ENCODE measurements around the gene ADCY10.

ADCY10 gene

DNA sequence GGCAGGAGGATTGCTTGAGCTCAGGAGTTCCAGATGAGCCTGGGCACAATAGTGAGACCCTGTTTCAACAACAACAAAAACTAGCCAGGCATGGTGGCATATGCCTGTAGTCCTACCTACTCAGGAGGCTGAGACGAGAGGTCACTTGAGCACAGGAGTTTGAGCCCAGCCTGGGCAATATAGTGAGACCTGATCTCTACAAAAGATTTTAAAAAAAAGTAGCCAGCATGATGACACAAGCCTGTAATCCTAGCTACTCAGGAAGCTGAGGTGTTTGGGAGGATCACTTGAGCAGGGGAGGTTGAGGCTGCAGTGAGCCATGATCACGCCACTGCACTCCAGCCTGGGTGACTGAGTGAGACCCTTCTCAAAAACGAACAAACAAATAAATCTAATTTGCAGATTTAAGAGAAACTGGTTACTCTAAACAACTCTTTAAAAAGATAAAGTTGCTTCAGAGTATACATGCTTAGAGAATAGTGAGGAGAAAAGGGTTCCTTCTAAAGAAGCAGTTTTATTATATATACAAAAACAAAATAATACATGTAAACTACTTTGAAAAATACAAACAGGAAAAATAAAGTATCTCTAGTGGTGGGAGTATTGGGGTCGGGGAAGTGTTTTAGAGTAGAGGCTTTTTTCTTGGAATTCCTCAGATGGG lies 88.4 kb downstream of the ADCY10 start:
- TF ChIP-seq POLR2AphosphoS5 (IDR thresholded peaks at IDR 0.05; ENCODE audit: low read depth, low read length) = no peak
- TF ChIP-seq FOXP2 (optimal IDR thresholded peaks at IDR 0.05; ENCODE audit: borderline replicate concordance, extremely low read depth, extremely low read length, insufficient read depth) = no peak
- TF ChIP-seq, protein P1, sequence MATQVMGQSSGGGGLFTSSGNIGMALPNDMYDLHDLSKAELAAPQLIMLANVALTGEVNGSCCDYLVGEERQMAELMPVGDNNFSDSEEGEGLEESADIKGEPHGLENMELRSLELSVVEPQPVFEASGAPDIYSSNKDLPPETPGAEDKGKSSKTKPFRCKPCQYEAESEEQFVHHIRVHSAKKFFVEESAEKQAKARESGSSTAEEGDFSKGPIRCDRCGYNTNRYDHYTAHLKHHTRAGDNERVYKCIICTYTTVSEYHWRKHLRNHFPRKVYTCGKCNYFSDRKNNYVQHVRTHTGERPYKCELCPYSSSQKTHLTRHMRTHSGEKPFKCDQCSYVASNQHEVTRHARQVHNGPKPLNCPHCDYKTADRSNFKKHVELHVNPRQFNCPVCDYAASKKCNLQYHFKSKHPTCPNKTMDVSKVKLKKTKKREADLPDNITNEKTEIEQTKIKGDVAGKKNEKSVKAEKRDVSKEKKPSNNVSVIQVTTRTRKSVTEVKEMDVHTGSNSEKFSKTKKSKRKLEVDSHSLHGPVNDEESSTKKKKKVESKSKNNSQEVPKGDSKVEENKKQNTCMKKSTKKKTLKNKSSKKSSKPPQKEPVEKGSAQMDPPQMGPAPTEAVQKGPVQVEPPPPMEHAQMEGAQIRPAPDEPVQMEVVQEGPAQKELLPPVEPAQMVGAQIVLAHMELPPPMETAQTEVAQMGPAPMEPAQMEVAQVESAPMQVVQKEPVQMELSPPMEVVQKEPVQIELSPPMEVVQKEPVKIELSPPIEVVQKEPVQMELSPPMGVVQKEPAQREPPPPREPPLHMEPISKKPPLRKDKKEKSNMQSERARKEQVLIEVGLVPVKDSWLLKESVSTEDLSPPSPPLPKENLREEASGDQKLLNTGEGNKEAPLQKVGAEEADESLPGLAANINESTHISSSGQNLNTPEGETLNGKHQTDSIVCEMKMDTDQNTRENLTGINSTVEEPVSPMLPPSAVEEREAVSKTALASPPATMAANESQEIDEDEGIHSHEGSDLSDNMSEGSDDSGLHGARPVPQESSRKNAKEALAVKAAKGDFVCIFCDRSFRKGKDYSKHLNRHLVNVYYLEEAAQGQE (IDR thresholded peaks at IDR 0.05; ENCODE audit: insufficient read depth in 1 of 2, low read depth in 2 of 2, low read length in 2 of 2) = no peak
- no peak for TF ChIP-seq SIN3A (IDR thresholded peaks at IDR 0.05; ENCODE audit: borderline replicate concordance, insufficient read depth, low read length)
- TF ChIP-seq TAF1 (IDR thresholded peaks at IDR 0.05; ENCODE audit: borderline replicate concordance, insufficient read depth, low read length) = no peak

DNA sequence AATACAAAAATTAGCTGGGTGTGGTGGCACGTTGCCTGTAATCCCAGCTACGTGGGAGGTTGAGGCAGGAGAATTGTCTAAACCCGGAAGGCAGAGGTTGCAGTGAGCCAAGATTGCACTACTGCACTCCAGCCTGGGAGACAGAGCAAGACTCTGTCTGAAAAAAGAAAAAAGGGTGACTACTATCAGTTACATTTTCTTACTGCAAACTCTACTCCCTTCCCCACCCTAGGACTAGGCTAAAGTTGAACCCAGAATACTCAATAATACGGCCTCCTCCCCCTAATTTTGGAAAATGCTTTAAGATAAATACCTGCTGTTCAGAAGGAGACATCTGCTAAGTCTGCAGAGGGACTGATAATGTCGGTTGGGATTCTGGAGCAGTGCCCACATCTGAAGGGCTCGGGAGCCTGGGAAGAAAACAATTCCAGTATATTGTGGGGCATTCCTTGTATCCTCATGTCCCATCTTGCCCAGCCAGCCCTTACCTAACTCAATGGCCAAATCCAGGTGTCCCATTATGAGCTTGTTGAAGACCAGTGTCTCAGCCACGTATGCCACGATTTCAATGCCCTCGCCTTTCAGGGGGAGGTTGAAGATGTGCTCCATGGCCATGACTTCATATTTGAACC lies 89.7 kb downstream of the ADCY10 start:
- TF ChIP-seq TAF1 (IDR thresholded peaks at IDR 0.05; ENCODE audit: borderline replicate concordance, insufficient read depth, low read length) (no peak), SIN3A (IDR thresholded peaks at IDR 0.05; ENCODE audit: borderline replicate concordance, insufficient read depth, low read length) (no peak), POLR2AphosphoS5 (IDR thresholded peaks at IDR 0.05; ENCODE audit: low read depth, low read length) (no peak), FOXP2 (optimal IDR thresholded peaks at IDR 0.05; ENCODE audit: borderline replicate concordance, extremely low read depth, extremely low read length, insufficient read depth) (no peak)
- TF ChIP-seq, protein P1 (IDR thresholded peaks at IDR 0.05; ENCODE audit: insufficient read depth in 1 of 2, low read depth in 2 of 2, low read length in 2 of 2) = no peak

DNA sequence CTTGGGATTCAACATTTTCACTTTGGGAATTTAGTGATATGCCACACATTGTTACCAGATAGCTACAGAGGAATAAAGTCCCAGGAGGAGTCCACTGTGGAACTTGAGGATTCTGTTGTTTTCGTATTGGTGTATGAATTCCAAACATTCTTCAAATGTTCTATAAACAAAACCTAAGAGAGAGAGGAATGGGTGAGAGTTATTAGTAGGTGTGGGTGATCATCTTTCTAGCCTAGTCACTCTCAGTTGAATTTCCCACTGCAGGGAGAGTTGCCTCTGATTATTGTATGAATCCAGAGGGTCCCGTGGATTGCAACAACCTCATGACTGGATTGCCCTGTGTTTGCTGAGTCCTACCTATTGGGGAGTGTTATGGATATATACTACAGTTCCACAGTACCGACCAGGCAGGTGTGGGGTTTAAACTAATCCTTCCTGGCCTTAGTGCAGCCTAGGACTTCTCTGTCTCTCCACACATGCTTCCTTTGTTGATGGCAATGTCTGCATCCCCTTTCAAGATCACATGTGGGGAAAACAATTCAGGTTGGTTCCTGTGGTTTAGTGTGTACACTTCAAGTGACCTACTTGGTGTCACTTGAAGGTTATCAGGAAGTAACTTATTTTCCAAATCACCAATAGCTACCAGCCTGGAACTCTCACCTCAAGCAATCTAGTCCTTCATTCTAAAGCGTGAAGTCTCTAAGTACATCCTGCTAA lies 91.8 kb downstream of the ADCY10 start:
- TF ChIP-seq TAF1 (IDR thresholded peaks at IDR 0.05; ENCODE audit: borderline replicate concordance, insufficient read depth, low read length) (no peak), POLR2AphosphoS5 (IDR thresholded peaks at IDR 0.05; ENCODE audit: low read depth, low read length) (no peak), FOXP2 (optimal IDR thresholded peaks at IDR 0.05; ENCODE audit: borderline replicate concordance, extremely low read depth, extremely low read length, insufficient read depth) (no peak), SIN3A (IDR thresholded peaks at IDR 0.05; ENCODE audit: borderline replicate concordance, insufficient read depth, low read length) (no peak)
- TF ChIP-seq, protein P1 (IDR thresholded peaks at IDR 0.05; ENCODE audit: insufficient read depth in 1 of 2, low read depth in 2 of 2, low read length in 2 of 2) = no peak

DNA sequence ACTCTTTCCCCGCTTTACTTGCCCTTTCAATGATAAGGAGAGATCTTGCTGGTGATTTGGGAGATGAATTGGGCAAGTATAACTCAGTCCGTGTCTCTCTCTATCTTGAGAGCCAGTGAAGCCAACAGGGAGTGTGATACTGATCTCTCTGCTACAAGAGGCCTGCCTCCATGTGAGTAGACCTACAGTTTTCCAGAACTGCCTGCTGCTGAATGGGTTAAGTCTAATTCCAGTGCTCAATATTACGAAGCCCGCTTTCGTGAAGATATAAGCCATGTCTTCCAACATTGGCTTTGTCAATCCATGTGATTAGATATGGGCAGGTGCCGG lies 92.6 kb downstream of the ADCY10 start:
- TF ChIP-seq SIN3A (IDR thresholded peaks at IDR 0.05; ENCODE audit: borderline replicate concordance, insufficient read depth, low read length) (no peak), POLR2AphosphoS5 (IDR thresholded peaks at IDR 0.05; ENCODE audit: low read depth, low read length) (no peak), TAF1 (IDR thresholded peaks at IDR 0.05; ENCODE audit: borderline replicate concordance, insufficient read depth, low read length) (no peak), FOXP2 (optimal IDR thresholded peaks at IDR 0.05; ENCODE audit: borderline replicate concordance, extremely low read depth, extremely low read length, insufficient read depth) (no peak)
- TF ChIP-seq, protein P1 (IDR thresholded peaks at IDR 0.05; ENCODE audit: insufficient read depth in 1 of 2, low read depth in 2 of 2, low read length in 2 of 2) = no peak
